Stimulated activated naive CD8-positive, alpha-beta T cell treated with anti-CD3 and anti-CD28 coated beads, Interleukin-15, amount 100 ng/mL, for 72 hours (primary cell): Measurements from ENCODE around the gene NCK1.
A peak's percentile ranks its signal among the peaks of the same experiment; 100 is the strongest.

Experiments used
- ATAC-seq: fragments of 150-1000 bp; cut with Tn5 transposase; 2 replicates; pipeline ENCODE4 v1.10.0; 2021; ENCODE audit warnings: mild to moderate bottlenecking, moderate library complexity
- DNase-seq, 2 donors: peaks; one replicate each; pipeline ENCODE4 v3.0.0; 2021 to 2022
- H3K27ac Mint-ChIP-seq, 2 donors: one replicate each; pipeline ENCODE4 v1.8.0; 2022; ENCODE audit warnings: mild to moderate bottlenecking in 2 of 2, mixed read lengths in 2 of 2, moderate library complexity in 2 of 2
- H3K27me3 Mint-ChIP-seq: one replicate; pipeline ENCODE4 v1.8.0; 2022; ENCODE audit warnings: mixed read lengths
- H3K4me1 Mint-ChIP-seq: one replicate; pipeline ENCODE4 v1.8.0; 2022; ENCODE audit warnings: mild to moderate bottlenecking, mixed read lengths
- H3K4me3 Mint-ChIP-seq, 2 donors: one replicate each; pipeline ENCODE4 v1.8.0; 2022; ENCODE audit warnings: mild to moderate bottlenecking in 2 of 2, mixed read lengths in 2 of 2, moderate library complexity in 1 of 2
- H3K9me3 Mint-ChIP-seq, 2 donors: one replicate each; pipeline ENCODE4 v1.8.0; 2022; ENCODE audit warnings: mixed read lengths in 2 of 2

Gene NCK1

GRCh38 chr3:136861890-136862616 is at the start of gene NCK1:
TSS of gene NCK1 (plus strand) at chr3:136862208. CDS start at chr3:136928002, 65,794 bp downstream.
- H3K4me1 Mint-ChIP-seq: peaks cover 54% of the 10 kb centered on the region
- peaks cover 0 to 4% of the 10 kb centered on the region in 2 donors for H3K9me3 Mint-ChIP-seq
- H3K27me3 Mint-ChIP-seq: no peaks in the 10 kb centered on the region
- ATAC-seq (peak; percentile 98), DNase-seq (peak; percentile 96 to 99)
- H3K4me3 Mint-ChIP-seq: peak within 1 kb of the TSS; percentile 96 to 97
- peak within 1 kb of the TSS; percentile 96 to 98 for H3K27ac Mint-ChIP-seq

- Mint-ChIP-seq H3K27me3 (peaks cover 31% of the 10 kb centered on the region), H3K9me3 (peaks cover 0 to 4% of the 10 kb centered on the region in 2 donors), H3K27ac (no peak overlapping the region), H3K4me1 (peaks cover 26% of the 10 kb centered on the region), H3K4me3 (peak overlapping the region in 1 of 2 donors; percentile 93)
- ATAC-seq (no peak), DNase-seq (no peak)
These were observed 44.6 kb upstream of the NCK1 start for GRCh38 chr3:136817448-136817847.

GRCh38 chr3:136818191-136818768 is 43.7 kb upstream of the NCK1 start:
- Mint-ChIP-seq H3K9me3 (peaks cover 5 to 12% of the 10 kb centered on the region in 2 donors), H3K4me3 (peak overlapping the region; percentile 93 to 96), H3K27ac (peak overlapping the region; percentile 49 to 87), H3K4me1 (peaks cover 26% of the 10 kb centered on the region), H3K27me3 (peaks cover 38% of the 10 kb centered on the region)
- DNase-seq (peak; percentile 52 to 73), ATAC-seq (peak; percentile 93)

GRCh38 chr3:136818769-136819391 is 43.1 kb upstream of the NCK1 start, which contains the start of gene SLC35G2:
TSS of gene SLC35G2 (plus strand) at chr3:136819126. CDS start at chr3:136854461, 35,335 bp downstream.
- H3K27ac Mint-ChIP-seq: peak within 1 kb of the TSS; percentile 76 to 94
- peak; percentile 49 to 54 for DNase-seq
- peaks cover 5 to 18% of the 10 kb centered on the region in 2 donors for H3K9me3 Mint-ChIP-seq
- H3K4me1 Mint-ChIP-seq: peaks cover 26% of the 10 kb centered on the region
- peak within 1 kb of the TSS; percentile 93 to 96 for H3K4me3 Mint-ChIP-seq
- H3K27me3 Mint-ChIP-seq: peaks cover 38% of the 10 kb centered on the region
- peak; percentile 73 for ATAC-seq

GRCh38 chr3:136819392-136819730 is 42.6 kb upstream of the NCK1 start:
- peak overlapping the region; percentile 76 to 94 for H3K27ac Mint-ChIP-seq
- peaks cover 5 to 23% of the 10 kb centered on the region in 2 donors for H3K9me3 Mint-ChIP-seq
- peaks cover 26% of the 10 kb centered on the region for H3K4me1 Mint-ChIP-seq
- peak overlapping the region; percentile 93 to 96 for H3K4me3 Mint-ChIP-seq
- peaks cover 38% of the 10 kb centered on the region for H3K27me3 Mint-ChIP-seq
- peak; percentile 23 to 30 for DNase-seq
- peak; percentile 44 for ATAC-seq

GRCh38 chr3:136819731-136820679 is 42.0 kb upstream of the NCK1 start:
- peak; percentile 26 for ATAC-seq
- Mint-ChIP-seq H3K9me3 (peaks cover 5 to 23% of the 10 kb centered on the region in 2 donors), H3K27me3 (peaks cover 38% of the 10 kb centered on the region), H3K27ac (peak overlapping the region; percentile 76 to 94), H3K4me1 (peaks cover 26% of the 10 kb centered on the region), H3K4me3 (peak overlapping the region; percentile 93 to 96)
- DNase-seq: peak; percentile 29 to 33

GRCh38 chr3:136831461-136831860 is 30.5 kb upstream of the NCK1 start:
- Mint-ChIP-seq H3K4me1 (no peaks in the 10 kb centered on the region), H3K27ac (no peak overlapping the region), H3K27me3 (peaks cover 37% of the 10 kb centered on the region), H3K9me3 (peaks cover 0 to 5% of the 10 kb centered on the region in 2 donors), H3K4me3 (no peak overlapping the region)
- no peak for ATAC-seq
- DNase-seq: no peak

- ATAC-seq (no peak), DNase-seq (no peak)
- no peak overlapping the region for H3K4me3 Mint-ChIP-seq
- H3K27me3 Mint-ChIP-seq: peaks cover 26% of the 10 kb centered on the region
- peaks cover 14% of the 10 kb centered on the region for H3K4me1 Mint-ChIP-seq
- no peak overlapping the region for H3K27ac Mint-ChIP-seq
- no peaks in the 10 kb centered on the region for H3K9me3 Mint-ChIP-seq
These were observed 26.8 kb upstream of the NCK1 start for GRCh38 chr3:136835089-136835812.

- ATAC-seq (no peak), DNase-seq (no peak)
- peaks cover 14% of the 10 kb centered on the region for H3K4me1 Mint-ChIP-seq
- no peaks in the 10 kb centered on the region for H3K9me3 Mint-ChIP-seq
- peaks cover 19% of the 10 kb centered on the region for H3K27me3 Mint-ChIP-seq
- H3K27ac Mint-ChIP-seq: peak overlapping the region; percentile 19 to 37
- no peak overlapping the region for H3K4me3 Mint-ChIP-seq
These were observed 26.0 kb upstream of the NCK1 start for GRCh38 chr3:136835813-136836510.

- Mint-ChIP-seq H3K4me1 (peaks cover 14% of the 10 kb centered on the region), H3K4me3 (no peak overlapping the region), H3K27me3 (peaks cover 12% of the 10 kb centered on the region), H3K27ac (peak overlapping the region; percentile 19 to 37), H3K9me3 (no peaks in the 10 kb centered on the region)
- DNase-seq (no peak), ATAC-seq (no peak)
These were observed 25.4 kb upstream of the NCK1 start for GRCh38 chr3:136836511-136837156.

GRCh38 chr3:136838641-136839555 is 23.1 kb upstream of the NCK1 start:
- Mint-ChIP-seq H3K27me3 (no peaks in the 10 kb centered on the region), H3K4me1 (peaks cover 14% of the 10 kb centered on the region), H3K9me3 (no peaks in the 10 kb centered on the region), H3K4me3 (no peak overlapping the region), H3K27ac (peak overlapping the region in 1 of 2 donors; percentile 72)
- no peak for ATAC-seq
- no peak for DNase-seq

- peak overlapping the region in 1 of 2 donors; percentile 72 for H3K27ac Mint-ChIP-seq
- ATAC-seq (no peak), DNase-seq (no peak)
- no peaks in the 10 kb centered on the region for H3K27me3 Mint-ChIP-seq
- H3K4me1 Mint-ChIP-seq: peaks cover 14% of the 10 kb centered on the region
- H3K4me3 Mint-ChIP-seq: no peak overlapping the region
- no peaks in the 10 kb centered on the region for H3K9me3 Mint-ChIP-seq
These were observed 22.5 kb upstream of the NCK1 start for GRCh38 chr3:136839556-136839931.

- H3K4me1 Mint-ChIP-seq: peaks cover 14% of the 10 kb centered on the region
- no peak for DNase-seq
These were observed 21.8 kb upstream of the NCK1 start for GRCh38 chr3:136840252-136840651.

More at GRCh38 chr3:136840252-136840651, 21.8 kb upstream of the NCK1 start:
- H3K9me3 Mint-ChIP-seq: no peaks in the 10 kb centered on the region
- ATAC-seq: no peak
- H3K27me3 Mint-ChIP-seq: no peaks in the 10 kb centered on the region
- no peak overlapping the region for H3K4me3 Mint-ChIP-seq
- H3K27ac Mint-ChIP-seq: no peak overlapping the region
